Loucy (cell line): ENCODE measurements around the gene COX8C.
"Not testable (repeated sequence)": the region's sequence is repeated elsewhere in the genome, so short reads cannot be mapped to it uniquely, and the experiment has no call there.

Experiments
- H2AFZ ChIP-seq: fragments of 200-600 bp; sonication (generic); 2 replicates; pipeline ENCODE4 v1.6.0; 2016; ENCODE audit warnings: antibody characterized with exemption, mild to moderate bottlenecking, low read length, moderate library complexity
- H3F3A ChIP-seq: fragments of 200-600 bp; 2 replicates; pipeline ENCODE4 v1.6.0; 2016; ENCODE audit warnings: antibody characterized with exemption, low read depth, mild to moderate bottlenecking
- H3K27me3 ChIP-seq: fragments of 200-600 bp; sonication (generic); 2 replicates; pipeline ENCODE4 v1.6.1; 2014; ENCODE audit warnings: low read length, mild to moderate bottlenecking; ENCODE audit not compliant: insufficient read depth, poor library complexity, severe bottlenecking
- H3K36me3 ChIP-seq: fragments of 200-600 bp; sonication (generic); 2 replicates; pipeline ENCODE4 v1.6.1; 2016; ENCODE audit warnings: low read length; ENCODE audit not compliant: insufficient read depth
- H3K4me1 ChIP-seq: fragments of 200-600 bp; sonication (generic); 2 replicates; pipeline ENCODE4 v1.5.1; 2014; ENCODE audit warnings: low read length, mild to moderate bottlenecking; ENCODE audit not compliant: insufficient read depth, poor library complexity, severe bottlenecking
- H3K4me2 ChIP-seq: fragments of 200-600 bp; sonication (generic); 2 replicates; pipeline ENCODE4 v1.6.0; 2014; ENCODE audit warnings: antibody characterized with exemption, low read length, low read depth, mild to moderate bottlenecking; ENCODE audit not compliant: poor library complexity, severe bottlenecking
- H3K4me3 ChIP-seq: fragments of 200-600 bp; sonication (generic); 2 replicates; pipeline ENCODE4 v1.5.1; 2014; ENCODE audit warnings: low read length, mild to moderate bottlenecking, mixed read lengths; ENCODE audit not compliant: poor library complexity, severe bottlenecking
- H3K79me2 ChIP-seq: fragments of 200-600 bp; sonication (generic); 2 replicates; pipeline ENCODE4 v1.6.1; 2014; ENCODE audit warnings: low read length; ENCODE audit not compliant: insufficient read depth
- H3K9ac ChIP-seq: fragments of 200-600 bp; sonication (generic); 2 replicates; pipeline ENCODE4 v1.6.0; 2014; ENCODE audit warnings: mild to moderate bottlenecking, low read depth, low read length, moderate library complexity; ENCODE audit not compliant: poor library complexity, severe bottlenecking
- H3K9me2 ChIP-seq: fragments of 200-600 bp; sonication (generic); replicated peaks from 2 replicates; pipeline ENCODE4 v1.6.1; 2016; ENCODE audit warnings: low read depth, low read length, mixed read lengths
- H3K9me3 ChIP-seq: fragments of 200-600 bp; sonication (generic); 2 replicates; pipeline ENCODE4 v1.6.1; 2014; ENCODE audit warnings: mild to moderate bottlenecking, antibody characterized with exemption, low read length, low read depth; ENCODE audit not compliant: insufficient read depth
- H4K20me1 ChIP-seq: fragments of 200-600 bp; sonication (generic); 2 replicates; pipeline ENCODE4 v1.6.0; 2014; ENCODE audit warnings: antibody characterized with exemption, low read length, mild to moderate bottlenecking; ENCODE audit not compliant: insufficient read depth, poor library complexity, severe bottlenecking
- CTCF ChIP-seq: fragments of 200-600 bp; sonication (generic); conservative IDR thresholded peaks from 2 replicates; pipeline ENCODE4 v1.5.1; 2014; ENCODE audit warnings: mild to moderate bottlenecking, antibody characterized with exemption, low read length
- EZH2phosphoT487 ChIP-seq: fragments of 200-600 bp; IDR thresholded peaks from 2 replicates; pipeline ENCODE4 v1.6.1; 2018; ENCODE audit warnings: antibody characterized with exemption, mild to moderate bottlenecking, moderate library complexity, borderline replicate concordance

Gene COX8C

GRCh38 chr14:93381644-93382043, 34.7 kb downstream of the COX8C start:
- no peaks in the 10 kb centered on the region for H3K4me1 ChIP-seq
- no peak for TF ChIP-seq CTCF
- no peak for TF ChIP-seq EZH2phosphoT487
- H3K9me2 ChIP-seq, result no peaks in the 10 kb centered on the region
- no peaks in the 10 kb centered on the region for H3F3A ChIP-seq
- H3K4me2 ChIP-seq, result no peak overlapping the region
- no peak overlapping the region for H2AFZ ChIP-seq
- no peak overlapping the region for H3K4me3 ChIP-seq
- no peaks in the 10 kb centered on the region for H3K9me3 ChIP-seq
- no peaks in the 10 kb centered on the region for H3K27me3 ChIP-seq
- H4K20me1 ChIP-seq, result no peaks in the 10 kb centered on the region
- no peak overlapping the region for H3K9ac ChIP-seq
- H3K36me3 ChIP-seq, result no peaks in the 10 kb centered on the region
- H3K79me2 ChIP-seq, result no peaks in the 10 kb centered on the region; the same call in 1 of the 2 replicates

DNA sequence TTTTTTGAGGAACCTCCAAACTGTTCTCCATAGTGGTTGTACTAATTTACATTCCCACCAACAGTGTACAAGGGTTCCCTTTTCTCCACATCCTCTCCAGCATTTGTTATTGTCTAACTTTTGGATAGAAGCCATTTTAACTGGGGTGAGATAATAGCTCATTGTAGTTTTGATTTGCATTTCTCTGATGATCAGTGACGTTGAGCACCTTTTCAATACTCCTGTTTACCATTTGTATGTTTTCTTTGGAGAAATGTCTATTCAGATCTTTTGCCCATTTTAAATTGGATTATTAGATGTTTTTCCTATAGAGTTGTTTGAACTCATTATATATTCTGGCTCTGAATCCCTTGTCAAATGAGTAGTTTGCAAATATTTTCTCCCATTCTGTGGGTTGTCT, 37.3 kb downstream of the COX8C start:
- not testable (repeated sequence) for H3K9ac ChIP-seq, H3K4me1 ChIP-seq, H3F3A ChIP-seq, H3K9me3 ChIP-seq, H3K27me3 ChIP-seq, H3K4me3 ChIP-seq, H2AFZ ChIP-seq, H3K36me3 ChIP-seq, H3K9me2 ChIP-seq, H3K4me2 ChIP-seq, H4K20me1 ChIP-seq
- H3K79me2 ChIP-seq, result peaks cover 11% of the 10 kb centered on the region

- Histone ChIP-seq H3K4me1 (no peaks in the 10 kb centered on the region), H3K9me2 (no peaks in the 10 kb centered on the region), H3K9ac (no peak overlapping the region), H2AFZ (no peak overlapping the region), H3K79me2 (0 out of 2 replicates have a peak, but pooled peaks cover 4% of the 10 kb centered on the region), H3F3A (no peaks in the 10 kb centered on the region), H3K27me3 (no peaks in the 10 kb centered on the region), H3K4me3 (no peak overlapping the region), H3K36me3 (peaks cover 12% of the 10 kb centered on the region; the same call in 1 of the 2 replicates), H3K9me3 (peaks cover 22% of the 10 kb centered on the region), H4K20me1 (no peaks in the 10 kb centered on the region), H3K4me2 (no peak overlapping the region)
- no peak for TF ChIP-seq CTCF
- TF ChIP-seq EZH2phosphoT487, result no peak
Observed at GRCh38 chr14:93395231-93395630, 48.2 kb downstream of the COX8C start.

DNA sequence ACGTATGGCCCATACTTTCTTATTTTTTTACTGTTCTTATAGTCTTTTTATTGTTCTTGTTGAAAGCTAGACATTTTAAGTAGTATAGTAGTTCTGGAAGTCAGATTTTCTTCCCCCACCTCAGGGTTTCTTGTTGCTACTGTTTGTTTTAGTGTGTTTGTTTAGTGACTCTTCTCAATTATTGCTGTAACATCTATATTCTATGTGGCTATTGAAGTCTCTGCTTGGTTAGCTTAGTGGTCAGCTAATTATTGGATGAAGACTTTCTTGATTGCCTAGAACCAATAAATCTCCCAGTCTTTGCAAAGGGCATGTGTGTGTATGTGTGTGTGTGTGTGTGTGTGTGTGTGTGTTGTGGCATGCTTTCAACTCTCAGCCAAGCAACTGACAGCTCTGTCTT, 49.5 kb downstream of the COX8C start:
- no peak overlapping the region for H2AFZ ChIP-seq
- H3K9me3 ChIP-seq, result peaks cover 22% of the 10 kb centered on the region
- H4K20me1 ChIP-seq, result no peaks in the 10 kb centered on the region
- H3K9me2 ChIP-seq, result no peaks in the 10 kb centered on the region
- TF ChIP-seq EZH2phosphoT487 (no peak), CTCF (no peak)
- no peak overlapping the region for H3K4me3 ChIP-seq
- H3K79me2 ChIP-seq, result 0 out of 2 replicates have a peak, but pooled peaks cover 4% of the 10 kb centered on the region
- H3K36me3 ChIP-seq, result peaks cover 12% of the 10 kb centered on the region; the same call in 1 of the 2 replicates
- H3K27me3 ChIP-seq, result no peaks in the 10 kb centered on the region
- H3F3A ChIP-seq, result no peaks in the 10 kb centered on the region
- H3K4me1 ChIP-seq, result no peaks in the 10 kb centered on the region
- H3K9ac ChIP-seq, result no peak overlapping the region
- no peak overlapping the region for H3K4me2 ChIP-seq
